ENCODE measurements around the gene ACSL3.
A peak's percentile ranks its signal among the peaks of the same experiment; 100 is the strongest.
"Not testable (repeated sequence)": the region's sequence is repeated elsewhere in the genome, so short reads cannot be mapped to it uniquely, and the experiment has no call there.

Gene ACSL3

DNA sequence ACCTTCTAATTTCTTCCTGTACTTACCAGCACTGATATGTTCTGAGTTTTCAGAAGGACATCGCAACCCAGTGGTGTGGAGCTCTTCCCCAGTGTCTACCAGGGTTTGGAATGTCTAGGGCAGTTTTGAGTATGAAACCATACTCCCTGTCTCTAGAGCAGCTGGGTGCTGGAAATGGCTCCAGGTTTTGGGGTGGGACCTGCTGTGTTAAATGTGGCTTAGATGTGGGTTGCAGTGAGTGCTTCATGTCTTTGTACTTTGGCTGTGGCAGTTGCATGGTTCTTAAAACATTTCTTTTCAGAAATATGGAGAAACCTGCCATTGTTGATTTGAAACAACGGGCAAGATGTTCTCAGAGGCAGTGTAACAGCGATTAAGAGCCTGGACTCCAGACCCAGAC is 48.5 kb downstream of the ACSL3 start:
- no peak overlapping the region for H3K4me3 ChIP-seq (replicated peaks; ENCODE audit: low read depth, low read length)
- no peak for DNase-seq (ENCODE audit: low read depth)
- TF ChIP-seq, protein P1, sequence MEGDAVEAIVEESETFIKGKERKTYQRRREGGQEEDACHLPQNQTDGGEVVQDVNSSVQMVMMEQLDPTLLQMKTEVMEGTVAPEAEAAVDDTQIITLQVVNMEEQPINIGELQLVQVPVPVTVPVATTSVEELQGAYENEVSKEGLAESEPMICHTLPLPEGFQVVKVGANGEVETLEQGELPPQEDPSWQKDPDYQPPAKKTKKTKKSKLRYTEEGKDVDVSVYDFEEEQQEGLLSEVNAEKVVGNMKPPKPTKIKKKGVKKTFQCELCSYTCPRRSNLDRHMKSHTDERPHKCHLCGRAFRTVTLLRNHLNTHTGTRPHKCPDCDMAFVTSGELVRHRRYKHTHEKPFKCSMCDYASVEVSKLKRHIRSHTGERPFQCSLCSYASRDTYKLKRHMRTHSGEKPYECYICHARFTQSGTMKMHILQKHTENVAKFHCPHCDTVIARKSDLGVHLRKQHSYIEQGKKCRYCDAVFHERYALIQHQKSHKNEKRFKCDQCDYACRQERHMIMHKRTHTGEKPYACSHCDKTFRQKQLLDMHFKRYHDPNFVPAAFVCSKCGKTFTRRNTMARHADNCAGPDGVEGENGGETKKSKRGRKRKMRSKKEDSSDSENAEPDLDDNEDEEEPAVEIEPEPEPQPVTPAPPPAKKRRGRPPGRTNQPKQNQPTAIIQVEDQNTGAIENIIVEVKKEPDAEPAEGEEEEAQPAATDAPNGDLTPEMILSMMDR (IDR thresholded peaks at IDR 0.05; ENCODE audit: low read length, missing control alignments): no peak

DNA sequence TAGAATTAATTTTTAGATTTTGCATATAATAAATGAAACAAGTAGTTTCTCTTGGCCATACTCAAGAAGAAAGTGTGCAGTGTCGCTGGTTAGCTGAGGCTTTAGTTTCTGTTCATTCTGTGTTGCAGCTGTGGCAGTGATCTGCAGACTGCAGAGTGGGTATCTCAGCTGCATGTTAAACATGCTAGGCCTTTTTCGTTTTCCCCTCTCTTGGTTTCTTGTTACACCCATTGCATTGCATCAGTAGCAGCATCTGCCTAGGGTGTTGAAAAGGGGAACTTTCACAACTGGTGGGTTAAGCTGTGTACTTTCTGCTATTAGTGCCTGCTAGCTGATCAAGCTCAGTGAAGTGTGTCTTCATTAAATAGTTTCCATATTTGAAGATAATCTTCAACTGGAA is 51.3 kb downstream of the ACSL3 start:
- peak; percentile 50 for DNase-seq (ENCODE audit: low read depth)
- TF ChIP-seq, protein P1 (IDR thresholded peaks at IDR 0.05; ENCODE audit: low read length, missing control alignments): no peak
- H3K4me3 ChIP-seq (replicated peaks; ENCODE audit: low read depth, low read length): no peak overlapping the region

- DNase-seq (ENCODE audit: low read depth): no peak
- TF ChIP-seq, protein P1 (IDR thresholded peaks at IDR 0.05; ENCODE audit: low read length, missing control alignments): no peak
- no peak overlapping the region for H3K4me3 ChIP-seq (replicated peaks; ENCODE audit: low read depth, low read length)
These were observed 51.9 kb downstream of the ACSL3 start for GRCh38 chr2:222912776-222913175.

DNA sequence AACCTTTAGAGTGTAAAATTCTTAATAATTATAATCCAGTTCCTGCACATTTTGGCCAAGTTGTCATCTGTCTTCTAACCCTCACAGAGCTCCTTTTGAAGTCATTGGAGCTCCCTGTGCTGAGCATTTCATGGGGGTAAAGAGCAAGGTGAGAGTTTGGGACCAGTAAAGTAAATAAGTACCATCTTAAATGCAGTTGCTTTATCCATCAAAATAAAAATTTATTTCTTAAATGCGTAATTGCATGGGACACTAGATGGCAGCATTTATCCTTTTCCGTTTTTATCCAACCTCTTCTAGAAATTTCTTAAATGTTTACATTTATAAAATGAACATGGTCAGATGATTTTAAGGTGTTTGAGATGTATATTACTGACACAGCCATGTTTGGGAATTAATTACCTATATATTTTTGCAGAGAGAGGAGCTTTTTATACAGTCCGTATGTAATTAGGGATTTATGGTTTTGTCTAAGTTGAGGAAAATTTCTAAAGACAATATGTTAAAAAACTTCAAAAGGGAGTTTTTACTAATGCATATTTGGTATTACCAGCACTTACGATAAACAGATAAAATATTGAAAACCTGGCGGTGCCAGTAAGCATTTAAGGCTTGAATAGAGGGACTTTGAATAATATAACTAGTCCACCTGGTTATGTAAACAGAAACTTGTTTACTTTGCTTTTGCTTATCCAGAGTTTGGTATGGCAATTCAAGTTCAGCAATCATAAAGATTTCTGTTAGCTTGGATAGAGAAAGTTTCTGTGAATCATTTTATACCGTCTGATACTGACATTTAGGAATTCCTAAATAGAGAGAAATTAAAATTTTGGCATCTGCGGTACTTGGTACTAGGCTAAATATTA is 54.5 kb downstream of the ACSL3 start:
- peak; percentile 56 for DNase-seq (ENCODE audit: low read depth)
- TF ChIP-seq, protein P1 (IDR thresholded peaks at IDR 0.05; ENCODE audit: low read length, missing control alignments): peak; percentile 61

DNA sequence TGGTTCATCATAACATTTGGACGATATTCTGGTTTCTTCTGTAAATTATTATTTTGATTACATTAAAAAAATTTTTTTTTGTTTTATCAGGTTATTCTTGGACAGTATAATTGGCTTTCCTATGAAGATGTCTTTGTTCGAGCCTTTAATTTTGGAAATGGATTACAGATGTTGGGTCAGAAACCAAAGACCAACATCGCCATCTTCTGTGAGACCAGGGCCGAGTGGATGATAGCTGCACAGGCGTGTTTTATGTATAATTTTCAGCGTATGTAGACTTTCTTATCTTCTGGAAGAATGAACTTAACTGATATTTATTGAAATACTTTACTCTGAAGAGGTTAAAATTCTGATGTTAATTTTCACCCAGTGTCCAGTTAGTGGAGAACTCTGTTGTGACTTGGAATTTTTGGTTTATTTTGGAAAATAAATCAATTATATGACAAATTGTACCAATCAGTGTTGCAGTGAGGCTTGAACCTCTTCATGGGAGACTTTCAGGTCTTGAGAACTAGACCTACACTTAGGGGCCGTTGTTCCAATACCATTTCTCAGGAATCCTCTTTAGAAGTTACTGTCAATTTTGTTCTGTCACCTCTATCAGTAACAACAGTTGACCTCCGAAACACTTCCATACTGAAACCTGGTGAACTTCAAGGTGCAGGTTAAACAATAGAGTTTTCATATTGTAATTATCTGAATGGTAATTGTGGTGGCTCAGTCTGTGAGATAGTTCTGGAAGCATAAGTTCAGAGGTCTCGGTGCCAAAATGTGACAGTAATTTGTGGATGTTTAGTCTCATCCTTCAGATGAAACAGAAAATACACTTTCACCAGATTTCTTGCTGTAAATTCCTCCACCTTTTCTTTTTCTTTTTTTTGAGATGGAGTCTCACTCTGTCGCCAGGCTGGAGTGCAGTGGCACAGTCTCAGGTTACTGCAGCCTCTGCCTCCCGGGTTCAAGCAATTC is 55.7 kb downstream of the ACSL3 start:
- no peak overlapping the region for H3K4me3 ChIP-seq (replicated peaks; ENCODE audit: low read depth, low read length)
- TF ChIP-seq, protein P1 (IDR thresholded peaks at IDR 0.05; ENCODE audit: low read length, missing control alignments): no peak
- no peak for DNase-seq (ENCODE audit: low read depth)

More for the DNA sequence above, 54.5 kb downstream of the ACSL3 start:
- H3K4me3 ChIP-seq (replicated peaks; ENCODE audit: low read depth, low read length): no peak overlapping the region

DNA sequence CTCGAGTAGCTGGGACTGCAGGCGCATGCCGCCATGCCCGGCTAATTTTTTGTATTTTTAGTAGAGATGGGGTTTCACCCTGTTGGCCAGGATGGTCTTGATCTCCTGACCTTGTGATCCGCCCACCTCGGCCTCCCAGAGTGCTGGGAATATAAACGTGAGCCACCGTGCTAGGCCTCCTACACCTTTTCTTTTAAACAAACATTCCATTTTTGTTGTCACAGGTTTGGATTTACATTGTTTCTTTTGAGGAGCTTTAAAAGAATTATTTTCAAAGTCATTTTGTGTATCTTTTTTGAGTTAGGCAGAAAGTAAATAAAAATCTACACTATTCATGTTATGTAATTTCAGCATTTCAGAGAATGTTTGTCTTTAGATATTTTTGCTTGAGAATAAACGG is 56.4 kb downstream of the ACSL3 start:
- not testable (repeated sequence) for DNase-seq (ENCODE audit: low read depth); H3K4me3 ChIP-seq (replicated peaks; ENCODE audit: low read depth, low read length)

Measured in fibroblast of pulmonary artery (primary cell).